ENCODE data around the gene LRRN3.

LRRN3 gene

GRCh38 chr7:111075498-111075897, 15.4 kb upstream of the LRRN3 start:
- Histone ChIP-seq H3K36me3 (ENCODE audit: control insufficient read depth in 1 of 2, insufficient read depth in 2 of 2, low read length in 2 of 2) (no peaks in the 10 kb centered on the region), H3K27me3 (ENCODE audit: control insufficient read depth in 1 of 2, insufficient read depth in 2 of 2, low read length in 2 of 2) (no peaks in the 10 kb centered on the region), H3K4me3 (ENCODE audit: low read depth in 1 of 2, low read length in 2 of 2) (no peak overlapping the region), H3K9me3 (ENCODE audit: control insufficient read depth in 1 of 2, low read length in 2 of 2) (no peaks in the 10 kb centered on the region), H3K27ac (ENCODE audit: low read depth, low read length) (no peak overlapping the region), H3K9ac (ENCODE audit: low read depth in 1 of 2, low read length in 2 of 2) (no peak overlapping the region), H3K4me1 (ENCODE audit: control insufficient read depth in 1 of 2, insufficient read depth in 2 of 2, low read length in 2 of 2) (no peaks in the 10 kb centered on the region)

DNA sequence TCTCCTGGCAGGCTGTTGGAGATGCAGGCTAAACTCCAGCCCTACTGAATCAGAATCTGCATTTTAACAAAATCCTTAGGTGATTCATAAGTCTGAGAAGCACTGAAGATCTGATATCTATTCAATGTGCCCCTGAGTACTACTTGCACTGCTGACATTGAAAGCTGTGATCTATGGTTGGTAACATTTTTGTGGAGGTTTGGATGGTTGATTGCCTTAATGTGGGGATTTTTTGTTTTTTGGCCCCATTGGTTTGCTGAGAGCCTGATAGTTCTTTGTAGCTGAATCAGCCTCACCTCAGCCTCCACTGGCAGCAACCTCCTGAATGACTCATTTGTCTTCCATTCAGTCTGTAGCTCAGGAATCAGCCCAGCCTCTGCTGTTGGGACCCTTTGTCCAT, 14.7 kb upstream of the LRRN3 start:
- H3K9ac ChIP-seq (ENCODE audit: low read depth in 1 of 2, low read length in 2 of 2), result no peak overlapping the region
- no peak overlapping the region for H3K27ac ChIP-seq (ENCODE audit: low read depth, low read length)
- no peaks in the 10 kb centered on the region for H3K4me1 ChIP-seq (ENCODE audit: control insufficient read depth in 1 of 2, insufficient read depth in 2 of 2, low read length in 2 of 2)
- no peak overlapping the region for H3K4me3 ChIP-seq (ENCODE audit: low read depth in 1 of 2, low read length in 2 of 2)
- no peaks in the 10 kb centered on the region for H3K27me3 ChIP-seq (ENCODE audit: control insufficient read depth in 1 of 2, insufficient read depth in 2 of 2, low read length in 2 of 2)
- H3K9me3 ChIP-seq (ENCODE audit: control insufficient read depth in 1 of 2, low read length in 2 of 2), result no peaks in the 10 kb centered on the region
- no peaks in the 10 kb centered on the region for H3K36me3 ChIP-seq (ENCODE audit: control insufficient read depth in 1 of 2, insufficient read depth in 2 of 2, low read length in 2 of 2)

GRCh38 chr7:111077001-111077400, 13.9 kb upstream of the LRRN3 start:
- no peak overlapping the region for H3K9ac ChIP-seq (ENCODE audit: low read depth in 1 of 2, low read length in 2 of 2)

DNA sequence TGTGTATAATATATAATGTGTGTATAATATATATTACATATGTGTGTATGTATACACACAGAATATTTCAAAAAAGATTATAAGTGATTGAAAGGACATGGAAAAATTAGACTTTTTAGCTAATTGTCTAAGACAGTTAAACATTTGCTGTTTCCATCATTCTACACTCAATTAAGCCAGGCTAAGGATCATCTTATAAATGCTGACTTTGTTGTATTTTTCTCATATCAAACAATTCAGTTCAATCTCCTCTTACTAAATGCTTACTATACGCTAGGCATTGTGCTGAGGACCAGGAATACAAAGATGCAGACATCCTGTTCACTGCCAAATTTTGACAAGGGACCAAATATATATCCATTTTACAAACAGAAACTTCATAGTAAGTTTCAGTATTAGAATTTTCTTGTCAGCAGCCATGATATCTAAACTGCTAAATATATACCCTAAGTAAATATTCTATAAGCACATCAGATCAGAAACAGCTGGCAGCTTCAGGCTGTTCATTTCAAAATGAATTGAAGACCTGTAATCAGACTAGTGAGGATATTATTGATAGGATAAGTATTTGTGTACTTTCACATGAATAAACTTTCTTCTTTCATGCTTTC, 10.3 kb upstream of the LRRN3 start:
- Histone ChIP-seq H3K27me3 (ENCODE audit: control insufficient read depth in 1 of 2, insufficient read depth in 2 of 2, low read length in 2 of 2) (no peaks in the 10 kb centered on the region), H3K9ac (ENCODE audit: low read depth in 1 of 2, low read length in 2 of 2) (no peak overlapping the region), H3K4me3 (ENCODE audit: low read depth in 1 of 2, low read length in 2 of 2) (no peak overlapping the region), H3K27ac (ENCODE audit: low read depth, low read length) (no peak overlapping the region), H3K36me3 (ENCODE audit: control insufficient read depth in 1 of 2, insufficient read depth in 2 of 2, low read length in 2 of 2) (no peaks in the 10 kb centered on the region), H3K9me3 (ENCODE audit: control insufficient read depth in 1 of 2, low read length in 2 of 2) (no peaks in the 10 kb centered on the region), H3K4me1 (ENCODE audit: control insufficient read depth in 1 of 2, insufficient read depth in 2 of 2, low read length in 2 of 2) (peaks cover 0 to 8% of the 10 kb centered on the region in 2 donors)

More at GRCh38 chr7:111077001-111077400, 13.9 kb upstream of the LRRN3 start:
- no peak overlapping the region for H3K4me3 ChIP-seq (ENCODE audit: low read depth in 1 of 2, low read length in 2 of 2)
- H3K4me1 ChIP-seq (ENCODE audit: control insufficient read depth in 1 of 2, insufficient read depth in 2 of 2, low read length in 2 of 2), result peaks cover 0 to 3% of the 10 kb centered on the region in 2 donors
- H3K36me3 ChIP-seq (ENCODE audit: control insufficient read depth in 1 of 2, insufficient read depth in 2 of 2, low read length in 2 of 2), result no peaks in the 10 kb centered on the region
- no peak overlapping the region for H3K27ac ChIP-seq (ENCODE audit: low read depth, low read length)
- no peaks in the 10 kb centered on the region for H3K9me3 ChIP-seq (ENCODE audit: control insufficient read depth in 1 of 2, low read length in 2 of 2)
- H3K27me3 ChIP-seq (ENCODE audit: control insufficient read depth in 1 of 2, insufficient read depth in 2 of 2, low read length in 2 of 2), result no peaks in the 10 kb centered on the region

GRCh38 chr7:111081546-111082267, 9.2 kb upstream of the LRRN3 start:
- peaks cover 0 to 8% of the 10 kb centered on the region in 2 donors for H3K4me1 ChIP-seq (ENCODE audit: control insufficient read depth in 1 of 2, insufficient read depth in 2 of 2, low read length in 2 of 2)
- no peak overlapping the region for H3K27ac ChIP-seq (ENCODE audit: low read depth, low read length)
- H3K36me3 ChIP-seq (ENCODE audit: control insufficient read depth in 1 of 2, insufficient read depth in 2 of 2, low read length in 2 of 2), result no peaks in the 10 kb centered on the region
- H3K27me3 ChIP-seq (ENCODE audit: control insufficient read depth in 1 of 2, insufficient read depth in 2 of 2, low read length in 2 of 2), result no peaks in the 10 kb centered on the region
- no peak overlapping the region for H3K9ac ChIP-seq (ENCODE audit: low read depth in 1 of 2, low read length in 2 of 2)
- H3K4me3 ChIP-seq (ENCODE audit: low read depth in 1 of 2, low read length in 2 of 2), result no peak overlapping the region
- H3K9me3 ChIP-seq (ENCODE audit: control insufficient read depth in 1 of 2, low read length in 2 of 2), result no peaks in the 10 kb centered on the region

GRCh38 chr7:111082351-111082750, 8.6 kb upstream of the LRRN3 start:
- H3K4me3 ChIP-seq (ENCODE audit: low read depth in 1 of 2, low read length in 2 of 2), result no peak overlapping the region
- no peaks in the 10 kb centered on the region for H3K9me3 ChIP-seq (ENCODE audit: control insufficient read depth in 1 of 2, low read length in 2 of 2)
- H3K27ac ChIP-seq (ENCODE audit: low read depth, low read length), result no peak overlapping the region
- H3K36me3 ChIP-seq (ENCODE audit: control insufficient read depth in 1 of 2, insufficient read depth in 2 of 2, low read length in 2 of 2), result no peaks in the 10 kb centered on the region
- peaks cover 0 to 8% of the 10 kb centered on the region in 2 donors for H3K4me1 ChIP-seq (ENCODE audit: control insufficient read depth in 1 of 2, insufficient read depth in 2 of 2, low read length in 2 of 2)
- H3K9ac ChIP-seq (ENCODE audit: low read depth in 1 of 2, low read length in 2 of 2), result no peak overlapping the region
- no peaks in the 10 kb centered on the region for H3K27me3 ChIP-seq (ENCODE audit: control insufficient read depth in 1 of 2, insufficient read depth in 2 of 2, low read length in 2 of 2)

DNA sequence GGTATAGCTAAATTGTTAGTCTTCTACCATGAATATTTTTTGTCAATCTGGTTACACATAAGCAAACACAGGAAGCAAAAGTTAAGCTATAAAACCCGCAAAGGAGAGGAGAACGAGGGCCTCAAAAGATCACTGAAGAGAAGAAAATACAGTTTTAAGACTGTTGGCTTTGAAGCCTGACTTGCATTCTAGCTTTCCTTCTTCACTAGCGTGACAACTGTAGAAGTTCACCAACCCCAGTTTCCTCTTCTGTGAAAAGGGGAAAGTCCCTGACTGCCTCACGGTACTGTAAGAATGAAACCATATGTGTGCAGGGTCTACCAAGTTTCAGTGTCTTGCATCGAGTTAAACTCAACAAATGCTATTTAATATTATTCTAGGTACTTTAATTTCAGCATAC, 7.5 kb upstream of the LRRN3 start:
- no peaks in the 10 kb centered on the region for H3K27me3 ChIP-seq (ENCODE audit: control insufficient read depth in 1 of 2, insufficient read depth in 2 of 2, low read length in 2 of 2)
- no peak overlapping the region for H3K27ac ChIP-seq (ENCODE audit: low read depth, low read length)
- H3K9me3 ChIP-seq (ENCODE audit: control insufficient read depth in 1 of 2, low read length in 2 of 2), result no peaks in the 10 kb centered on the region
- no peak overlapping the region for H3K4me3 ChIP-seq (ENCODE audit: low read depth in 1 of 2, low read length in 2 of 2)
- no peak overlapping the region for H3K9ac ChIP-seq (ENCODE audit: low read depth in 1 of 2, low read length in 2 of 2)
- H3K36me3 ChIP-seq (ENCODE audit: control insufficient read depth in 1 of 2, insufficient read depth in 2 of 2, low read length in 2 of 2), result no peaks in the 10 kb centered on the region
- peaks cover 0 to 8% of the 10 kb centered on the region in 2 donors for H3K4me1 ChIP-seq (ENCODE audit: control insufficient read depth in 1 of 2, insufficient read depth in 2 of 2, low read length in 2 of 2)

- Histone ChIP-seq H3K4me1 (ENCODE audit: control insufficient read depth in 1 of 2, insufficient read depth in 2 of 2, low read length in 2 of 2) (peaks cover 0 to 8% of the 10 kb centered on the region in 2 donors), H3K27me3 (ENCODE audit: control insufficient read depth in 1 of 2, insufficient read depth in 2 of 2, low read length in 2 of 2) (no peaks in the 10 kb centered on the region), H3K9me3 (ENCODE audit: control insufficient read depth in 1 of 2, low read length in 2 of 2) (no peaks in the 10 kb centered on the region), H3K9ac (ENCODE audit: low read depth in 1 of 2, low read length in 2 of 2) (no peak overlapping the region), H3K27ac (ENCODE audit: low read depth, low read length) (no peak overlapping the region), H3K36me3 (ENCODE audit: control insufficient read depth in 1 of 2, insufficient read depth in 2 of 2, low read length in 2 of 2) (no peaks in the 10 kb centered on the region), H3K4me3 (ENCODE audit: low read depth in 1 of 2, low read length in 2 of 2) (no peak overlapping the region)
Measured at GRCh38 chr7:111085356-111085755, 5.6 kb upstream of the LRRN3 start.

DNA sequence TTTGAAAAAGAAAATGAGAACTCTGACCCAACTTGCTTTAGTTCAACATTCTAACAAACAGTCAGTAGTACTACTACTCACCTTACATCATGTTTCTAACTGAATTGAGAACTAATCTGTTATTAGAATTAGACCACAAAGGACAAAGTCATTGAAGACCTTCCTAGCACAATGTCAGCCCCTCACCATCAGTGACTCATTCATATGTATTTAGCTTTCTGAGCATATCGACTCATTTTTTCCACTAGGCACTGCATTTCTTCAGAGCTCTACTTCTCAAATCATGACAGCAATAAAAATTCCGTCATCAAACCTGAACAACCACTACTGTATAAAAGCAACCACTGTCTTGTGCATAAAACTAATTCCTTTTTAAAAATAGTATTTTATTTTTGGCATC, 4.4 kb upstream of the LRRN3 start:
- H3K4me3 ChIP-seq (ENCODE audit: low read depth in 1 of 2, low read length in 2 of 2), result no peak overlapping the region
- no peak overlapping the region for H3K9ac ChIP-seq (ENCODE audit: low read depth in 1 of 2, low read length in 2 of 2)
- no peak overlapping the region for H3K27ac ChIP-seq (ENCODE audit: low read depth, low read length)
- no peaks in the 10 kb centered on the region for H3K27me3 ChIP-seq (ENCODE audit: control insufficient read depth in 1 of 2, insufficient read depth in 2 of 2, low read length in 2 of 2)
- H3K9me3 ChIP-seq (ENCODE audit: control insufficient read depth in 1 of 2, low read length in 2 of 2), result no peaks in the 10 kb centered on the region
- H3K4me1 ChIP-seq (ENCODE audit: control insufficient read depth in 1 of 2, insufficient read depth in 2 of 2, low read length in 2 of 2), result peaks cover 0 to 8% of the 10 kb centered on the region in 2 donors
- no peaks in the 10 kb centered on the region for H3K36me3 ChIP-seq (ENCODE audit: control insufficient read depth in 1 of 2, insufficient read depth in 2 of 2, low read length in 2 of 2)

DNA sequence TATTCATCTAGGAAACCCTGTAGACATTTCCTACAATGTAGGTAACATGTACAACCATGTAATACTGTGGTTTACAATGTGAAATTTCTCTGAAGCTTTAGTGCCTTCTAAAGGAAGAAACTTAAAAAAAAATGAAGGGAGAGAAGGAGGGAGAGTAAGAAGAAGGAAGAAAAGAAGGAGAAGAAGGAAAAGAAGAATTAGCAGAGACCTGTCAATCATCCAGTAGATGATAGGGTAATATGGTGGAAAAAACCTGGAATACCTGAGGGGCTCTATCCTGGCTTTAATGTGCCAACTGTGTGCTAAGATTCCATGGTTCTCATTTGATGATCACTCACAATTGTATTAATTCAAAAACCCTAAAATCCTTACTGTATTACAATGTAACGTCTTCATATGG, 2.6 kb upstream of the LRRN3 start:
- H3K36me3 ChIP-seq (ENCODE audit: control insufficient read depth in 1 of 2, insufficient read depth in 2 of 2, low read length in 2 of 2), result no peaks in the 10 kb centered on the region
- H3K9me3 ChIP-seq (ENCODE audit: control insufficient read depth in 1 of 2, low read length in 2 of 2), result no peaks in the 10 kb centered on the region
- H3K4me3 ChIP-seq (ENCODE audit: low read depth in 1 of 2, low read length in 2 of 2), result no peak overlapping the region
- H3K9ac ChIP-seq (ENCODE audit: low read depth in 1 of 2, low read length in 2 of 2), result no peak overlapping the region
- H3K27me3 ChIP-seq (ENCODE audit: control insufficient read depth in 1 of 2, insufficient read depth in 2 of 2, low read length in 2 of 2), result no peaks in the 10 kb centered on the region
- no peak overlapping the region for H3K27ac ChIP-seq (ENCODE audit: low read depth, low read length)
- H3K4me1 ChIP-seq (ENCODE audit: control insufficient read depth in 1 of 2, insufficient read depth in 2 of 2, low read length in 2 of 2), result peaks cover 0 to 11% of the 10 kb centered on the region in 2 donors

Measured in duodenal mucosa (tissue), 2 donors.